Hematopoietic multipotent progenitor cell treated with erythropoietin and hydrocortisone succinate and interleukin-3 and kit ligand, for 4 days (in vitro differentiated cells): ENCODE measurements around the gene WNT9A.
"Not testable (repeated sequence)": the region's sequence is repeated elsewhere in the genome, so short reads cannot be mapped to it uniquely, and the experiment has no call there.

Source experiments
- DNase-seq: peaks from one replicate; pipeline ENCODE4 v3.0.0-alpha.2; 2015

Gene WNT9A

DNA sequence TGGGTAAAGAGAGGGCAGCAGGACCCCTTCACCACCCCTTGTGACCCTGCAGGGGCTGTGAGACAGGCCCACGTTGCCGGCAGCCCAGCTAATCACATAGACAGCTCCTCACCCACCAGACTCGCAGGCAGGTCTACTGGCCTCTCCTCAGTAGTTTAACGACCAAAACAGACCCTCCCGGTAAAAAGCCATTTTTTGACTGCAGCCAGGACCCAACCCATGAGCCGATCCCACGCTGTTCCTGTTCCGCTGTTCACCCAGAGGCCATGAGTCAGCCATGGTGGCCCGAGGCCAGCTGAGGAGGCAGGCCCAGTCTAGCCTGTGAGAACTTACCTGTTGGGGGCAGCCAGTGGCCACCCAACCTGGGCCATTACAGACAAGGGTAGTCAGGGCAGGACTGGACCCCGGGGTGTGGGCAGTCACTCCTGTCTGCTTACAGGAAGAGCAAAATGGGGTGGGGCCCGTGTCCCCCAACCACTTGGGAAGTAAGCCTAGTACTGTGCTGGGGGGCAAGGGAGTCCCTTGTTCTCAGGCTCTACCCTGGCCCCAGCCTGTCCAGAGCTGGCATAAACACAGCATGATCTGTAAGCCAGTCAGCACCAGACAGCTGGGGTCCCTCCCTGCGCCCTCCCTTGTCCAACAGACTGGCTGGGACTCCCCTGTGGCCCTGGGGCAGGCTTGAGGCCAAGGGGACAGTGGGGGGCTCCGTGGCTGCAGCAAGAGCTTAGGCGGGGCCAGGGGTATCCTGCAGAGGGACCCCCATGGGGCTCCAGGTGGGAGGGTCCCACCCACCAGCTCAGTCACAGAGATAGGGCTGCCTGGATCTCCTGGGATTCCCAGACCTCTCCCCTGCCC is 61.9 kb downstream of the WNT9A start:
- DNase-seq: peak; percentile 41

DNA sequence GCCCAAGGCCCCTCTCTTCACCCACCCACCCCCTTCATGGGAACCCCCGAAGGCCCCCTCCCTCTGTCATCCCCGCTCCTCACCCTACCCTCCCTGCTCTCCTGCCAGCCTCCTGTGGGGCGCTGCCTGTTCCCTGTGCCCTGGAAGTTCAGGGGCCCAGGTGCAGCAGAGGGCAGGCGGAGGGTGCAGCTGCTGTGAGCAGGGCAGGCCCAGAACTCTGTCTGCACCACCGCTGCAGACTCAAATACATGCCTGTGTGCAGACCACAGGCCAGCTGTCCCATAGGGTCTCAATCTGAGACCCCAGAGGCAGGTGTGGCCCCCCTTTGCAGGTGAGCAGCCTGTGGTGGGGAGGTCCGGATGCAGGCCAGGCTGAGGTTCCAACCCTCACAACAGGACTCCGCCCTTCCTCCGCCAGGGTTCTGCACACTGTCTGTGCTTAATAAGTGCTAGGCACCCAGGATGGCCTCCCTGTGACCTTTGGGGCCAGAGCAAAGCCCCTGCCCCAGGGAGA is 62.5 kb downstream of the WNT9A start:
- no peak for DNase-seq

GRCh38 chr1:227884370-227885134 is 63.2 kb downstream of the WNT9A start:
- DNase-seq: no peak

- no peak for DNase-seq
Measured at GRCh38 chr1:227883641-227884301, 64.0 kb downstream of the WNT9A start.

GRCh38 chr1:227883073-227883520 is 64.6 kb downstream of the WNT9A start:
- no peak for DNase-seq

DNA sequence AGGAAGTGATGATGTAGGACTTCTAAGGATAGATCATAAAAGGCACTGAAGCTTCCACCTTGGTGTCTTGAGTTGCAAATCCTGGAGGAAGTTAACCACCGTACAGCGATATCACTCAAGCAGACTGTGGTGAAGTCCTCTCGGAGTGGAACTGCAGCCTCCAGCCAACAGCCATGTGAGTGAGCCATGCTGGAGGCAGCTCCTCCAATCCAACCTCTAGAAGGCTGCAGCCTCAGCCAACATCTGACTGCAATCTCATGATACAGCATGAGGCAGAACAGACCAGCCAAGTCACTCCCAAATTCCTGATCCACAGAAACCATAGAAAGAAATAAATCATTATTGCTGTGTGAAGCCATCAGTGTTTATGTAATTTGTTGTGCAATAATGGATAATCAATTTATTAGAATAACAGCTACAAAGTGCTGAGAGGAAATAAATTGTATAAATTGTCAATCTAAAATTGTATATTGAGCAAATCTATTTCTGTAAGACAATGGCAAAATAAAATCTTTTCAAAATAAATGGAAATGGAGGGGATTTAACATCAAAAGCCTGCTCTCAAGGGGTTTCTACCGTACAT is 67.3 kb downstream of the WNT9A start:
- DNase-seq: no peak

- not testable (repeated sequence) for DNase-seq
Measured at GRCh38 chr1:227877810-227878209, 69.9 kb downstream of the WNT9A start.

DNA sequence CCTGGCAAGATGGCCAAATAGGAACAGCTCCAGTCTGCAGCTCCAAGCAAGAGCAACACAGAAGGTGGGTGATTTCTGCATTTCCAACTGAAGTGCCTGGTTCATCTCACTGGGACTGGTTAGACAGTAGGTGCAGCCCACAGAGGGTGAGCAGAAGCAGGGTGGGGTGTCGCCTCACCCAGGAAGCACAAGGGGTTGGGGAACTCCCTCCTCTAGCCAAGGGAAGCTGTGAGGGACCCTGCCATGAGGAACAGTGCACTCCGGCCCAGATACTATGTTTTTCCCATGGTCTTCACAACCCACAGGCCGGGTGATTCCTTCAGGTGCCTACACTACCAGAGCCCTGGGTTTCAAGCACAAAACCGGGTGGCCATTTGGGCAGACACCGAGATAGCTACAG is 75.8 kb downstream of the WNT9A start:
- not testable (repeated sequence) for DNase-seq

DNA sequence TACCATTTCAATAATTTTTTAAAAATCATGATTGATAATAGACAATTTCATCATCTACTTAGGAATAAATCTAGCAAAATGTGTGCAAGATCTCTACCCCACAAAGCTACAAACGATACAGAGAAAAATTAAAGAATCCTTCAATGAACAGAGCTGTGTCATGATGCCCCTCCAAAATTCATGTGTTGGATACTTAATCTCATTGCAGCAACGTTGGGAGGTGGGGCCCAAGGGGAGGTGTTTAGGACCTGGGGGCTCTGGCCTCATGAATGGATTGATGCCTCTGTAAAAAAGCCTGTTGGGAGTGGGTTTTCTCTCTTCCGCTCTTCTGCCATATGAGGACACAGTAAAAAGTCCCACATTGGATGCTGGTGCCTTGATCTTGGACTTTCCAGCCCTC is 77.4 kb downstream of the WNT9A start:
- DNase-seq: no peak

DNA sequence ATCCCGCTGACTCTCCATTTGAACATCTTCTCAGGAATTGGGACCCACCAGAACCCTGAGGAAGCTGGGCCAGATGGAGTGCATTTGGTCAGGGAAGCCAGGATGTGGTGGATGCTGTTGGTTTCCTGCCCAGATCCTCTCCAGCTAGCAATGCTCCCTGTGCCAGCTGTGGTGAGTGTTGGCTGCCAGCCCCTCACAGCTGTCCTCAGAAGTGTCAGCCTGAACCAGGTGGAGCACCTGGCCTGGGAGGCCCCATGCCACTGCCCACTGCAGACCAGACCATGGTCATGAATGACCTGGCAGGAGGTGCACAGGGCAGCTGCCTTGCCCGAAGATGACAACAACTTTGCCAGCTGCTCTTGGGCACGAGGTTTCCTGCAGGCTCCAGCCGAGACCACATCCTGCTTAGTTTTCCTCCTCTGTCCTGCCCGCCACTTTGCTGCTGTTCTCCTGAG is 77.9 kb downstream of the WNT9A start:
- DNase-seq: peak; percentile 62

DNA sequence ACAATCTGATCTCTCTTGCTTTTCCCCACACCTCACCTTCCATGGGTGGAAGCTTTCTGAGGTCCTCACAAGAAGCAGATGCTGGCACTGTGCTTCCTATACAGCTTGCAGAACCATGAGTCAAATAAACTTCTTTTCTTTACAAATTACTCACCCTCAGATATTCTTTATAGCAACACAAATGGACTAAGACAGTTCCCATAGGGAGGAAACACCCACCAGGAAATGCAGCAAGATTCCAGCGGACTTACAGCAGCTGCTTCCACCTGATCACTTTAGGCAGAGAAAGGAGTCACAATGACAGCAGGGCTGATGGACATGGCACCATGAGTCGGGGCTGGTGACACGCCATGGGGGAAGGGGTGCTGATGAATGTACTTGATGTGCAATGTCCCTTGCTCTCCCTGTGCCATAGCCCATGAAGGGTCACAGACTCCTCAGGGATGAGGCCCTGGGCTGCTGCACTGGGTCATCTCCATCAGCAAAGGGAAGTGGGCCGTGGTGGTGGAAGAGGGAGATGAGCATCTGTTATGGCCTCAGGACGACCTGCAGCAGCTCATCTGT is 78.4 kb downstream of the WNT9A start:
- no peak for DNase-seq
